Measurements from ENCODE around the gene CEP89. TPM values are rescaled to one million over a fixed set of nuclear protein-coding genes. Genes with fewer than 3 reads are reported as not detected.

CEP89 gene
- total RNA-seq, 1 experiment from 2014 or later = 21.1 TPM

- TF ChIP-seq AR (CRISPR knock-in tag; IDR thresholded peaks at IDR 0.05) (no peak), ZNF396 (CRISPR knock-in tag; IDR thresholded peaks at IDR 0.05; ENCODE audit: borderline replicate concordance) (no peak), ATF1 (CRISPR knock-in tag; IDR thresholded peaks at IDR 0.05) (no peak), CDX4 (CRISPR knock-in tag; IDR thresholded peaks at IDR 0.05; ENCODE audit: borderline replicate concordance) (no peak)
Observed at GRCh38 chr19:32924200-32924599, 47.6 kb downstream of the CEP89 start (continued).

GRCh38 chr19:32921624-32922023 lies 50.1 kb downstream of the CEP89 start:
- Mint-ChIP-seq H3K27ac (0 out of 2 replicates have a peak overlapping the region, but pooled peaks have one; percentile 36), H3K27me3 (ENCODE audit: low read depth) (no peaks in the 10 kb centered on the region), H3K36me3 (peaks cover 6% of the 10 kb centered on the region; the same call in 1 of the 2 replicates), H3K4me1 (peaks cover 21% of the 10 kb centered on the region), H3K4me3 (no peak overlapping the region), H3K9me3 (no peaks in the 10 kb centered on the region)
- DNase-seq (ENCODE audit: low spot score) = no peak
- ATAC-seq = no peak
- ChIA-PET CTCF (interaction anchor here (0.6 kb wide), 1 partner anchor 170 kb away, joined by 4 read pairs; no protein-coding TSS in a partner anchor), POLR2A (no interaction called here)
- no peak for TF ChIP-seq NFATC4 (CRISPR knock-in tag; IDR thresholded peaks at IDR 0.05)
- TF ChIP-seq SMAD3 (CRISPR knock-in tag; IDR thresholded peaks at IDR 0.05; ENCODE audit: borderline replicate concordance) = no peak
- no peak for TF ChIP-seq ATF1 (CRISPR knock-in tag; IDR thresholded peaks at IDR 0.05)
- TF ChIP-seq FOXJ3 (CRISPR knock-in tag; IDR thresholded peaks at IDR 0.05; ENCODE audit: borderline replicate concordance) = no peak
- no peak for TF ChIP-seq ZSCAN18 (CRISPR knock-in tag; IDR thresholded peaks at IDR 0.05)
- TF ChIP-seq SOX15 (CRISPR knock-in tag; IDR thresholded peaks at IDR 0.05) = no peak
- TF ChIP-seq TCF7 (CRISPR knock-in tag; IDR thresholded peaks at IDR 0.05; ENCODE audit: low read depth) = no peak
- no peak for TF ChIP-seq NFE2L1 (CRISPR knock-in tag; IDR thresholded peaks at IDR 0.05)
- no peak for TF ChIP-seq FOXK1 (CRISPR knock-in tag; IDR thresholded peaks at IDR 0.05)
- no peak for TF ChIP-seq STAT6 (CRISPR knock-in tag; conservative IDR thresholded peaks at IDR 0.05; ENCODE audit: low read depth)
- no peak for TF ChIP-seq ZNF281 (CRISPR knock-in tag; IDR thresholded peaks at IDR 0.05)
- TF ChIP-seq ERG (CRISPR knock-in tag; IDR thresholded peaks at IDR 0.05) = no peak
- TF ChIP-seq GABPB1 (CRISPR knock-in tag; IDR thresholded peaks at IDR 0.05) = no peak
- TF ChIP-seq ATF2 (CRISPR knock-in tag; IDR thresholded peaks at IDR 0.05; ENCODE audit: borderline replicate concordance, low read depth) = no peak
- no peak for TF ChIP-seq OVOL2 (CRISPR knock-in tag; IDR thresholded peaks at IDR 0.05; ENCODE audit: borderline replicate concordance)
- TF ChIP-seq IRF1 (CRISPR knock-in tag; IDR thresholded peaks at IDR 0.05) = no peak
- no peak for TF ChIP-seq TP53 (CRISPR knock-in tag; IDR thresholded peaks at IDR 0.05)
- TF ChIP-seq KAT7 (CRISPR knock-in tag; IDR thresholded peaks at IDR 0.05; ENCODE audit: borderline replicate concordance) = no peak
